H1 (cell line): ENCODE results near the gene C9orf43. TPM values are rescaled to one million over a fixed set of nuclear protein-coding genes. Genes with fewer than 3 reads are reported as not detected.
A peak's percentile ranks its signal among the peaks of the same experiment; 100 is the strongest.

Source experiments
- CTCF ChIA-PET: fragments of 300-600 bp; sonication (Branson Sonifier 250); formaldehyde crosslinking; loops from one replicate; lab custom pipeline; 2021; ENCODE audit not compliant: partially characterized antibody; lab: Charles Lee
- POLR2A ChIA-PET: fragments of 300-600 bp; sonication (Branson Sonifier 250); formaldehyde crosslinking; loops from one replicate; lab custom pipeline; 2021; ENCODE audit warnings: inconsistent platforms; ENCODE audit not compliant: partially characterized antibody; lab: Charles Lee
- DNase-seq, 2 experiments: peaks; one replicate each; pipeline versions ENCODE4 v3.0.0 to v3.0.0-alpha.2; 2010 to 2022; ENCODE audit warnings: low spot score in 2 of 2, low read depth in 1 of 2, mixed read lengths in 1 of 2
- FAIRE-seq: peaks from 2 replicates; lab custom pipeline; 2011; peaks lifted over from hg19 to GRCh38; lab: Jason Lieb, UNC
- H2AFZ ChIP-seq: 2 replicates; pipeline ENCODE4 v1.8.1; 2012; ENCODE audit warnings: low read length, inconsistent platforms
- H2AK5ac ChIP-seq: 2 replicates; pipeline ENCODE4 v1.6.1; 2013; ENCODE audit warnings: low read depth, low read length
- H2BK120ac ChIP-seq: replicated peaks from 2 replicates; pipeline ENCODE3; 2013; ENCODE audit warnings: low read depth, low read length, inconsistent platforms
- H2BK12ac ChIP-seq: 2 replicates; pipeline ENCODE4 v1.6.1; 2013; ENCODE audit warnings: low read depth, low read length
- H2BK15ac ChIP-seq: 2 replicates; pipeline ENCODE4 v1.6.1; 2013; ENCODE audit warnings: low read length
- H2BK20ac ChIP-seq: 2 replicates; pipeline ENCODE4 v1.6.1; 2013; ENCODE audit warnings: low read length
- H2BK5ac ChIP-seq: 2 replicates; pipeline ENCODE4 v1.6.1; 2013; ENCODE audit warnings: low read depth, low read length
- H3K14ac ChIP-seq: 2 replicates; pipeline ENCODE4 v1.6.1; 2013; ENCODE audit warnings: inconsistent platforms; ENCODE audit not compliant: insufficient read length
- H3K18ac ChIP-seq: 2 replicates; pipeline ENCODE4 v1.6.1; 2013; ENCODE audit warnings: low read length; ENCODE audit errors: extremely low read depth
- H3K23ac ChIP-seq: 2 replicates; pipeline ENCODE4 v1.6.1; 2013; ENCODE audit warnings: inconsistent platforms; ENCODE audit not compliant: insufficient read length
- H3K23me2 ChIP-seq: 2 replicates; pipeline ENCODE4 v1.6.1; 2013; ENCODE audit warnings: low read depth, low read length
- H3K27ac ChIP-seq: 2 replicates; pipeline ENCODE4 v1.6.1; 2011; ENCODE audit warnings: low read depth, low read length, inconsistent platforms
- H3K27me3 ChIP-seq, 4 experiments: replicated peaks in 1 of 4; 1 replicate in 1 of 4; 2 replicates in 3 of 4; pipeline versions ENCODE4 v1.6.1 to v1.8.1; 2011 to 2013; ENCODE audit warnings: low read length in 3 of 4, mild to moderate bottlenecking in 3 of 4, inconsistent platforms in 2 of 4, mixed read lengths in 2 of 4, moderate library complexity in 1 of 4; ENCODE audit not compliant: control insufficient read depth in 3 of 4, insufficient read depth in 3 of 4; ENCODE audit errors: extremely low read depth in 1 of 4
- H3K36me3 ChIP-seq, 4 experiments: 2 replicates each; pipeline versions ENCODE4 v1.6.1 to v1.8.1; 2011 to 2013; ENCODE audit warnings: mild to moderate bottlenecking in 4 of 4, low read length in 3 of 4, moderate library complexity in 2 of 4, control low read depth in 1 of 4, inconsistent platforms in 1 of 4; ENCODE audit not compliant: insufficient read depth in 4 of 4, control insufficient read depth in 2 of 4
- H3K4ac ChIP-seq: replicated peaks from 2 replicates; pipeline ENCODE3; 2013; ENCODE audit warnings: low read length, low read depth, mixed read lengths, inconsistent platforms; ENCODE audit not compliant: insufficient read length
- H3K4me1 ChIP-seq, 4 experiments: replicated peaks in 1 of 4; 1 replicate in 1 of 4; 2 replicates in 3 of 4; pipeline versions ENCODE4 v1.6.1 to v1.8.1; 2011 to 2013; ENCODE audit warnings: low read length in 3 of 4, inconsistent platforms in 2 of 4, mixed read lengths in 1 of 4; ENCODE audit not compliant: insufficient read depth in 4 of 4, control insufficient read depth in 3 of 4
- H3K4me2 ChIP-seq, 2 experiments: 2 replicates each; pipeline versions ENCODE4 v1.6.1 to v1.8.1; 2011 to 2013; ENCODE audit warnings: low read depth in 2 of 2, low read length in 2 of 2, control low read depth in 1 of 2, inconsistent platforms in 1 of 2, mild to moderate bottlenecking in 1 of 2; ENCODE audit not compliant: insufficient read depth in 1 of 2
- H3K4me3 ChIP-seq, 4 experiments: fragments of 200-600, 300-600 bp in 1 of 4; sonication (generic), shearing (Covaris generic), sonication (Bioruptor Twin) in 1 of 4; 2 replicates each; pipeline versions ENCODE4 v1.5.1 to v1.8.1; 2011 to 2016; ENCODE audit warnings: low read length in 4 of 4, low read depth in 3 of 4, control low read depth in 2 of 4, inconsistent platforms in 2 of 4, mild to moderate bottlenecking in 2 of 4, mixed read lengths in 1 of 4, moderate library complexity in 1 of 4; ENCODE audit not compliant: insufficient read depth in 2 of 4; ENCODE audit errors: extremely low read depth in 1 of 4
- H3K56ac ChIP-seq: replicated peaks from 2 replicates; pipeline ENCODE3; 2013; ENCODE audit warnings: low read depth, mild to moderate bottlenecking, mixed read lengths, low read length, inconsistent platforms; ENCODE audit not compliant: insufficient read length
- H3K79me1 ChIP-seq: 2 replicates; pipeline ENCODE4 v1.6.1; 2013; ENCODE audit warnings: low read depth, low read length, control low read depth
- H3K79me2 ChIP-seq, 2 experiments: 2 replicates each; pipeline versions ENCODE4 v1.6.1 to v1.8.1; 2012 to 2013; ENCODE audit warnings: low read length in 2 of 2, mild to moderate bottlenecking in 2 of 2, inconsistent platforms in 1 of 2; ENCODE audit not compliant: insufficient read depth in 2 of 2, control insufficient read depth in 1 of 2
- H3K9ac ChIP-seq, 4 experiments: replicated peaks in 1 of 4; 1 replicate in 1 of 4; 2 replicates in 3 of 4; pipeline versions ENCODE4 v1.6.1 to v1.8.1; 2011 to 2013; ENCODE audit warnings: low read depth in 3 of 4, low read length in 3 of 4, control low read depth in 2 of 4, mild to moderate bottlenecking in 2 of 4, moderate library complexity in 2 of 4, inconsistent platforms in 1 of 4; ENCODE audit errors: extremely low read depth in 1 of 4
- H3K9me3 ChIP-seq, 2 experiments: 2 replicates each; pipeline versions ENCODE4 v1.6.1 to v1.8.1; 2012 to 2013; ENCODE audit warnings: mild to moderate bottlenecking in 2 of 2, moderate library complexity in 2 of 2, control low read depth in 1 of 2, inconsistent platforms in 1 of 2, low read depth in 1 of 2, low read length in 1 of 2, mixed read lengths in 1 of 2; ENCODE audit not compliant: insufficient read depth in 2 of 2
- H4K20me1 ChIP-seq, 2 experiments: replicated peaks in 1 of 2; 2 replicates each; pipeline versions ENCODE3 to v1.8.1; 2011 to 2013; ENCODE audit warnings: inconsistent platforms in 2 of 2, low read length in 2 of 2, mild to moderate bottlenecking in 1 of 2; ENCODE audit not compliant: insufficient read depth in 2 of 2, control insufficient read depth in 1 of 2
- H4K5ac ChIP-seq: 2 replicates; pipeline ENCODE4 v1.6.1; 2013; ENCODE audit warnings: low read length, low read depth, mixed read lengths, inconsistent platforms; ENCODE audit not compliant: insufficient read length
- H4K8ac ChIP-seq: 2 replicates; pipeline ENCODE4 v1.8.0; 2013; ENCODE audit warnings: mild to moderate bottlenecking, moderate library complexity, low read length, inconsistent platforms; ENCODE audit not compliant: insufficient read depth; ENCODE audit errors: extremely low read depth
- H4K91ac ChIP-seq: replicated peaks from 2 replicates; pipeline ENCODE3; 2013; ENCODE audit warnings: low read length, mixed read lengths, inconsistent platforms; ENCODE audit not compliant: insufficient read length
- CBX5 ChIP-seq: fragments of 300-800, 300-1000 bp; sonication (generic); IDR thresholded peaks from 2 replicates; pipeline ENCODE4 v1.7.1; 2016; ENCODE audit warnings: antibody characterized with exemption, low read length, low read depth
- NANOG ChIP-seq: IDR thresholded peaks from 2 replicates; pipeline ENCODE4 v1.6.1; 2011; ENCODE audit warnings: low read length, low read depth, mild to moderate bottlenecking, inconsistent platforms; ENCODE audit not compliant: insufficient read depth, poor library complexity, severe bottlenecking
- SAP30 ChIP-seq: fragments of 300-600 bp; sonication (generic); IDR thresholded peaks from 2 replicates; pipeline ENCODE4 v1.7.1; 2012; ENCODE audit warnings: low read length, moderate library complexity, mild to moderate bottlenecking, inconsistent platforms; ENCODE audit not compliant: insufficient read depth, insufficient replicate concordance
- SIRT6 ChIP-seq: IDR thresholded peaks from one replicate; pipeline ENCODE4 v1.7.1; 2012; ENCODE audit warnings: low read length, inconsistent platforms
- SP1 ChIP-seq: IDR thresholded peaks from 2 replicates; pipeline ENCODE4 v1.6.1; 2011; ENCODE audit warnings: low read depth, low read length
- WGBS, 2 experiments: shearing (Covaris generic) in 1 of 2; methylation state at CpG; one replicate each; pipeline versions ENCODE4 v1.1.6 to v1.1.7; 2013 to 2015; ENCODE audit warnings: low lambda C conversion rate in 2 of 2, mixed read lengths in 2 of 2, inconsistent platforms in 1 of 2, low coverage in 1 of 2, missing lambda C conversion rate in 1 of 2; ENCODE audit not compliant: insufficient replicate concordance in 2 of 2, insufficient coverage in 1 of 2, insufficient read length in 1 of 2; ENCODE audit errors: extremely low coverage in 1 of 2, missing lambda C conversion rate in 1 of 2; 5-methylcytosine and 5-hydroxymethylcytosine counted together
- polyA plus RNA-seq, 7 experiments: library from polyadenylated mRNA; depleted of rRNA in 3 of 7; stranded (reverse) in 5 of 7; unstranded in 2 of 7; fragments of >200 nt in 5 of 7; fragments of 200-250 nt in 2 of 7; gene quantifications; 1 replicate in 5 of 7; 2 replicates in 1 of 7; 4 replicates in 1 of 7; pipeline versions ENCODE4 v1.2.1 to v1.2.3, GENCODE V29; 2011 to 2013; ENCODE audit warnings: missing spikeins in 2 of 7, mixed read lengths in 2 of 7
- total RNA-seq: library from RNA; stranded (reverse); fragmentation: NEBNext Ultra II Directional; extraction: Animal tissue kit (Norgen Biotek cat#: 25700); gene quantifications from 2 replicates; pipeline ENCODE4 v1.2.1, GENCODE V29; 2021

The C9orf43 gene
- total and polyA plus RNA-seq, 2 of the 8 experiments (the other 6 are each of a cell fraction or from before 2014, with no cell fraction given): 0.35 to 0.52 TPM

GRCh38 chr9:113372059-113372458 lies 38.5 kb upstream of the C9orf43 start:
- Histone ChIP-seq H3K27ac (no peak overlapping the region), H2BK12ac (no peak overlapping the region), H4K8ac (0 out of 2 replicates have a peak overlapping the region, but pooled peaks have one; percentile 1), H4K20me1 (peaks cover 0 to 2% of the 10 kb centered on the region in 2 experiments), H3K9ac (no peak overlapping the region), H2BK15ac (no peak overlapping the region), H3K79me2 (peaks cover 0 to 5% of the 10 kb centered on the region in 2 experiments; a peak in 1 of 4 replicates), H3K4me1 (peaks cover 0 to 5% (median 2%) of the 10 kb centered on the region in 4 experiments; a peak in 3 of 7 replicates), H2AFZ (no peak overlapping the region), H3K14ac (no peak overlapping the region), H4K5ac (no peak overlapping the region), H4K91ac (no peak overlapping the region), H3K18ac (no peak overlapping the region), H2BK20ac (no peak overlapping the region), H3K23ac (no peak overlapping the region), H3K4me2 (no peak overlapping the region), H3K36me3 (peaks cover 0 to 19% (median 2%) of the 10 kb centered on the region in 4 experiments; a peak in 4 of 8 replicates), H3K9me3 (no peaks in the 10 kb centered on the region), H2BK120ac (no peak overlapping the region), H3K23me2 (no peaks in the 10 kb centered on the region; the same call in 1 of the 2 replicates), H3K4ac (no peak overlapping the region), H2BK5ac (no peak overlapping the region), H2AK5ac (no peak overlapping the region), H3K4me3 (no peak overlapping the region), H3K27me3 (no peaks in the 10 kb centered on the region), H3K56ac (no peak overlapping the region), H3K79me1 (no peaks in the 10 kb centered on the region)
- 92% methylated on average over 5 of the region's 5 CpGs; no CpG with 5 or more reads in 1 of the 2 experiments for WGBS, 2 experiments
- ChIA-PET POLR2A (interaction anchor here (0.9 to 2.8 kb wide), 4 partner anchors 22 to 286 kb away, joined by 3 to 11 read pairs (median 3); partner anchors contain the start of genes ALAD and BSPRY), CTCF (no interaction called here)
- DNase-seq: no peak
- no peak for FAIRE-seq
- TF ChIP-seq CBX5: no peak
- TF ChIP-seq SIRT6: no peak
- no peak for TF ChIP-seq SP1
- no peak for TF ChIP-seq NANOG
- no peak for TF ChIP-seq SAP30
